Astrocyte (in vitro differentiated cells and primary cell): ENCODE measurements around the gene HIRA.

Source experiments
- EZH2 ChIP-seq: IDR thresholded peaks from 2 replicates; pipeline ENCODE4 v1.6.1; 2012; ENCODE audit warnings: mild to moderate bottlenecking, low read length, inconsistent platforms; ENCODE audit not compliant: insufficient read depth
- TF ChIP-seq, protein P1 (sequence below): IDR thresholded peaks from 2 replicates; pipeline ENCODE4 v1.5.1; 2011; ENCODE audit warnings: low read depth, mild to moderate bottlenecking, inconsistent platforms, low read length, moderate library complexity; ENCODE audit not compliant: insufficient read depth

DNA sequence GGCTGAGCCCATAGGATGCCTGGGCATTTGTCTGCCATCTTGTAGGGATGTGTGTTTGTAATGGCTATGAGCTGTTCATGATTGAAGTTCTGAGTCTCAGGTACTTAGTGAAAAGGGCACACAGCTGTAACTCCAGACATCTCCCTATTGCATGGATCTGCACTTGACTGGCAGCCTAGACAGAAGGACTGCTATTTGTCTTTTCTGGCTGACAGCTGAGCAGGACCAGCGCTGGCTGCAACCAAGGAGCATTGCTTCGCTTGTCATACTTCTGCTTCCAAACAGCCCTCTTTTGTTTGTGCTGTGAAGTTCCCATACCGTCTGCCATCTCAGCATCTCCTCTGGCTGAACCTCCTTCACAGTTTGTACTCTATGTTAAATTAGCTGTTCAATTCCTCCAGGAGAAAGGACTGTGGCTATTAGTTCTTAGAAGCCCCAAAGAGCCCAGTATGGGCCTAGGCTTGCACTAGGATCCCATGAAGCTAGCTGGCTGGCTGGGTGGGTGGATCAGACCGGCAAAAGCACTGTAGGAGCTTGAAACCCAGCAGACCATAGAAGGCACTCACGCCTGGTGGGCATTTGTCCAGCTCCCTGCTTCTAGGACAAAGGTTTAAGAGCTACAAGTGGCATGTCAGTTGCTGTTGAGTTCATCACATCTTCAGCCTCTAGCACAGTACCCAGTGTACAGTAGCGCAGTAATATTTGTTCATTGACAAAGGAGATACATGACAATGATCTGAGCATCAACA lies 20.4 kb downstream of the HIRA start:
- TF ChIP-seq, protein P1, sequence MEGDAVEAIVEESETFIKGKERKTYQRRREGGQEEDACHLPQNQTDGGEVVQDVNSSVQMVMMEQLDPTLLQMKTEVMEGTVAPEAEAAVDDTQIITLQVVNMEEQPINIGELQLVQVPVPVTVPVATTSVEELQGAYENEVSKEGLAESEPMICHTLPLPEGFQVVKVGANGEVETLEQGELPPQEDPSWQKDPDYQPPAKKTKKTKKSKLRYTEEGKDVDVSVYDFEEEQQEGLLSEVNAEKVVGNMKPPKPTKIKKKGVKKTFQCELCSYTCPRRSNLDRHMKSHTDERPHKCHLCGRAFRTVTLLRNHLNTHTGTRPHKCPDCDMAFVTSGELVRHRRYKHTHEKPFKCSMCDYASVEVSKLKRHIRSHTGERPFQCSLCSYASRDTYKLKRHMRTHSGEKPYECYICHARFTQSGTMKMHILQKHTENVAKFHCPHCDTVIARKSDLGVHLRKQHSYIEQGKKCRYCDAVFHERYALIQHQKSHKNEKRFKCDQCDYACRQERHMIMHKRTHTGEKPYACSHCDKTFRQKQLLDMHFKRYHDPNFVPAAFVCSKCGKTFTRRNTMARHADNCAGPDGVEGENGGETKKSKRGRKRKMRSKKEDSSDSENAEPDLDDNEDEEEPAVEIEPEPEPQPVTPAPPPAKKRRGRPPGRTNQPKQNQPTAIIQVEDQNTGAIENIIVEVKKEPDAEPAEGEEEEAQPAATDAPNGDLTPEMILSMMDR: no peak
- no peak for TF ChIP-seq EZH2
